ENCODE results near the gene REEP6. TPM values are rescaled to one million over a fixed set of nuclear protein-coding genes. Genes with fewer than 3 reads are reported as not detected.

REEP6 gene
- polyA plus RNA-seq, 3 donors: 0.51 to 1.8 (median 0.81) TPM

- intact Hi-C loops (cut with micrococcal nuclease): no loop called here
- peak overlapping the region in 1 of 2 donors; percentile 60 for H3K4me3 Mint-ChIP-seq
Observed at GRCh38 chr19:1505991-1506881, 15.3 kb downstream of the REEP6 start.

More at GRCh38 chr19:1505991-1506881, 15.3 kb downstream of the REEP6 start:
- peaks cover 14 to 31% of the 10 kb centered on the region in 2 donors for H3K9me3 ChIP-seq (replicated peaks in 1 of 2; ENCODE audit: control insufficient read depth in 1 of 2, insufficient read depth in 1 of 2, low read length in 2 of 2)
- H3K27ac ChIP-seq (ENCODE audit: low read depth in 1 of 2, low read length in 2 of 2): no peak overlapping the region
- H3K27me3 Mint-ChIP-seq (ENCODE audit: low read depth in 3 of 3): peaks cover 44 to 76% (median 66%) of the 10 kb centered on the region in 3 donors
- H3K27me3 ChIP-seq (ENCODE audit: control insufficient read depth in 2 of 2, insufficient read depth in 2 of 2, low read length in 2 of 2): peaks cover 3 to 44% of the 10 kb centered on the region in 2 donors
- peak overlapping the region in 1 of 7 donors; percentile 23 for H3K27ac Mint-ChIP-seq
- WGBS (ENCODE audit: insufficient coverage): 91% methylated on average over 35 of the region's 45 CpGs
- DNase-seq: no peak
- no peak overlapping the region for H2AFZ ChIP-seq (ENCODE audit: insufficient read depth, low read depth, low read length, poor library complexity, severe bottlenecking)
- no peaks in the 10 kb centered on the region for H3K36me3 ChIP-seq (replicated peaks in 1 of 2; ENCODE audit: control insufficient read depth in 1 of 2, insufficient read depth in 2 of 2, low read length in 2 of 2)
- no peaks in the 10 kb centered on the region for H4K20me1 ChIP-seq (ENCODE audit: insufficient read depth, low read length)
- no peak overlapping the region for H3K4me2 ChIP-seq (replicated peaks; ENCODE audit: extremely low read depth, low read length, poor library complexity, severe bottlenecking)
- H3K79me2 ChIP-seq (ENCODE audit: insufficient read depth, low read length): no peaks in the 10 kb centered on the region
- no peak for TF ChIP-seq CTCF (IDR thresholded peaks at IDR 0.05)
- H3K4me1 ChIP-seq (ENCODE audit: control insufficient read depth in 1 of 2, insufficient read depth in 2 of 2, low read length in 2 of 2): peaks cover 8 to 13% of the 10 kb centered on the region in 2 donors
- no peak overlapping the region for H3K4me3 ChIP-seq (replicated peaks in 1 of 3; ENCODE audit: low read depth in 2 of 3, low read length in 3 of 3)
- H3K4me1 Mint-ChIP-seq: peaks cover 11% of the 10 kb centered on the region
- H3K9ac ChIP-seq (ENCODE audit: insufficient read depth, low read length, poor library complexity, severe bottlenecking): no peak overlapping the region
- peaks cover 0 to 1% of the 10 kb centered on the region in 2 donors for H3K36me3 Mint-ChIP-seq
- peaks cover 15 to 43% (median 30%) of the 10 kb centered on the region in 7 donors for H3K9me3 Mint-ChIP-seq
